ENCODE results near the gene CEP85.

The CEP85 gene

DNA sequence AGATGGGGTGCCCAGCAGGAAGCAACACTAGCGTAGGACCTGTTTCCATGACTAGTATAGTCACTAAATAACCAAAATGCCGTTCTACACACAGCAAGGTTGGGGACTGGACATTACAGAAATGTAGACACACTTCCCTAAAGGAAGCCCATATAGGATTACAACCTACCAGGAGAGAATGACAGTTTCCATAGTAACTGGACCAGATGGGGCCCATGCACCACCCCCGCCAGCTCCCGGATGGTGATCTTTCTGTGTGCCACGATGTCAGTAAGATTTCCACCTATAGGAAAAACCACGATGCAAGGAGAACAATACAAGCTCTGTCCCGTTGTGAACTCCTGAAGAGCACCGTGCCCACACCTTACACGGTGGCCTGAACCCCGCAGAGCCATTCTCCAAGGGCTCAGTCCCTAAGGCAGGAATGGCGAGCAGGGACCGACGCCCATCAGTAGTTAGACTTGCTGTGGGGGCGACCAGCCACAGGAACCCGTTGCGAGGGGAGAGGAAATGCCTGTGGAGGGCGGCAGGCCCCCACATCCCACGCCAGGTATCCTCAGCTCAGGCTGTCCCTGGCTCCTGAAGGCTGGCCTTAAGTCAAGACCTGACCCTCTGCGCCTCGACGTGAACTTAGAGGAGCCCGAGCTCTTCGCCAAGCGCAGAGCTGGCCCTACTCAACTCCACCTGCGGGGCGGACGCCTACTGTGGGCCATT, 13.6 kb upstream of the CEP85 start:
- H4K20me1 ChIP-seq (ENCODE audit: insufficient read depth, low read length, poor library complexity, severe bottlenecking) = no peaks in the 10 kb centered on the region
- H3K9me2 ChIP-seq (replicated peaks; ENCODE audit: low read depth, low read length) = no peaks in the 10 kb centered on the region
- no peak overlapping the region for H3K4me3 ChIP-seq (ENCODE audit: low read length, poor library complexity, severe bottlenecking)
- no peaks in the 10 kb centered on the region for H3K79me2 ChIP-seq (ENCODE audit: insufficient read depth, low read length)
- no peaks in the 10 kb centered on the region for H3F3A ChIP-seq (ENCODE audit: low read depth)
- TF ChIP-seq EZH2phosphoT487 (IDR thresholded peaks at IDR 0.05; ENCODE audit: borderline replicate concordance) = no peak
- TF ChIP-seq CTCF (conservative IDR thresholded peaks at IDR 0.05; ENCODE audit: low read length) = no peak
- H3K9me3 ChIP-seq (ENCODE audit: insufficient read depth, low read depth, low read length) = no peaks in the 10 kb centered on the region
- no peak overlapping the region for H2AFZ ChIP-seq (ENCODE audit: low read length)
- no peaks in the 10 kb centered on the region for H3K4me1 ChIP-seq (ENCODE audit: insufficient read depth, low read length, poor library complexity, severe bottlenecking)
- no peaks in the 10 kb centered on the region for H3K27me3 ChIP-seq (ENCODE audit: insufficient read depth, low read length, poor library complexity, severe bottlenecking)
- no peaks in the 10 kb centered on the region for H3K36me3 ChIP-seq (ENCODE audit: insufficient read depth, low read length)
- H3K9ac ChIP-seq (ENCODE audit: low read depth, low read length, poor library complexity, severe bottlenecking) = no peak overlapping the region
- H3K4me2 ChIP-seq (ENCODE audit: low read depth, low read length, poor library complexity, severe bottlenecking) = no peak overlapping the region

DNA sequence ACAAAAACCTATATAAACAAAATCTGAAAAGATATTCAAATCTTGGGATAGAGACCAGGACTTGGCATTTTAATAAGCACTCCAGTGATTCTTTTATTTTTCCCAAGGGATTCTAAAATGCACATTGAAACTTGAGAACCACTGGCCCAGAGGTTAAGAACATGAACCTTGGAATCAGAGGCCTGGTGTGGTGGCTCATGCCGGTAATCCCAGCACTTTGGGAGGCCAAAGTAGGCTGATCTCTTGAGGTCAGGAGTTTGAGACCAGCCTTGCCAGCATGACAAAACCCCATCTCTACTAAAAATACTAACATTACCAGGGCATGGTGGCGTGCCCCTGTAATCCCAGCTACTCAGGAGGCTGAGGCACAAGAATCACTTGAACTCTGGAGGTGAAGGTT, 12.9 kb upstream of the CEP85 start:
- Histone ChIP-seq H3K36me3 (ENCODE audit: insufficient read depth, low read length) (no peaks in the 10 kb centered on the region), H3K79me2 (ENCODE audit: insufficient read depth, low read length) (no peaks in the 10 kb centered on the region), H3K9me2 (replicated peaks; ENCODE audit: low read depth, low read length) (no peaks in the 10 kb centered on the region), H3K4me2 (ENCODE audit: low read depth, low read length, poor library complexity, severe bottlenecking) (no peak overlapping the region), H3K4me1 (ENCODE audit: insufficient read depth, low read length, poor library complexity, severe bottlenecking) (no peaks in the 10 kb centered on the region), H3K4me3 (ENCODE audit: low read length, poor library complexity, severe bottlenecking) (no peak overlapping the region), H3K9ac (ENCODE audit: low read depth, low read length, poor library complexity, severe bottlenecking) (no peak overlapping the region), H4K20me1 (ENCODE audit: insufficient read depth, low read length, poor library complexity, severe bottlenecking) (no peaks in the 10 kb centered on the region), H3K9me3 (ENCODE audit: insufficient read depth, low read depth, low read length) (no peaks in the 10 kb centered on the region), H3F3A (ENCODE audit: low read depth) (no peaks in the 10 kb centered on the region), H3K27me3 (ENCODE audit: insufficient read depth, low read length, poor library complexity, severe bottlenecking) (no peaks in the 10 kb centered on the region), H2AFZ (ENCODE audit: low read length) (no peak overlapping the region)
- TF ChIP-seq EZH2phosphoT487 (IDR thresholded peaks at IDR 0.05; ENCODE audit: borderline replicate concordance) = no peak
- TF ChIP-seq CTCF (conservative IDR thresholded peaks at IDR 0.05; ENCODE audit: low read length) = no peak

- Histone ChIP-seq H3K9me3 (ENCODE audit: insufficient read depth, low read depth, low read length) (no peaks in the 10 kb centered on the region), H3K9me2 (replicated peaks; ENCODE audit: low read depth, low read length) (no peaks in the 10 kb centered on the region), H3F3A (ENCODE audit: low read depth) (no peaks in the 10 kb centered on the region), H3K4me3 (ENCODE audit: low read length, poor library complexity, severe bottlenecking) (no peak overlapping the region), H3K9ac (ENCODE audit: low read depth, low read length, poor library complexity, severe bottlenecking) (no peak overlapping the region), H2AFZ (ENCODE audit: low read length) (no peak overlapping the region), H3K36me3 (ENCODE audit: insufficient read depth, low read length) (no peaks in the 10 kb centered on the region), H4K20me1 (ENCODE audit: insufficient read depth, low read length, poor library complexity, severe bottlenecking) (no peaks in the 10 kb centered on the region), H3K4me2 (ENCODE audit: low read depth, low read length, poor library complexity, severe bottlenecking) (no peak overlapping the region), H3K27me3 (ENCODE audit: insufficient read depth, low read length, poor library complexity, severe bottlenecking) (no peaks in the 10 kb centered on the region), H3K4me1 (ENCODE audit: insufficient read depth, low read length, poor library complexity, severe bottlenecking) (no peaks in the 10 kb centered on the region), H3K79me2 (ENCODE audit: insufficient read depth, low read length) (no peaks in the 10 kb centered on the region)
- TF ChIP-seq CTCF (conservative IDR thresholded peaks at IDR 0.05; ENCODE audit: low read length) (no peak), EZH2phosphoT487 (IDR thresholded peaks at IDR 0.05; ENCODE audit: borderline replicate concordance) (no peak)
Observed at GRCh38 chr1:26224606-26225005, 9.4 kb upstream of the CEP85 start.

All from Loucy (cell line).